Endometrial microvascular endothelial cells (primary cell): ENCODE measurements around the gene FAM227B. TPM values are rescaled to one million over a fixed set of nuclear protein-coding genes. Genes with fewer than 3 reads are reported as not detected.
"Not testable (repeated sequence)": the region's sequence is repeated elsewhere in the genome, so short reads cannot be mapped to it uniquely, and the experiment has no call there.

Experiments
- in situ Hi-C: cut with HindIII; loops from 2 replicates; pipeline ENCODE4 v1.10.0; 2017; ENCODE audit warnings: low sequenced_read_pairs, low pct_unique_long_range_greater_than_20kb; ENCODE audit errors: inconsistent ontology term
- total RNA-seq: library from RNA; depleted of rRNA; stranded (reverse); fragments of >200 nt; gene quantifications from one replicate; pipeline ENCODE4 v1.2.3, GENCODE V29; 2015; ENCODE audit errors: inconsistent ontology term

FAM227B gene
- total RNA-seq, 1 donor from 2014 or later = 2.5 TPM

DNA sequence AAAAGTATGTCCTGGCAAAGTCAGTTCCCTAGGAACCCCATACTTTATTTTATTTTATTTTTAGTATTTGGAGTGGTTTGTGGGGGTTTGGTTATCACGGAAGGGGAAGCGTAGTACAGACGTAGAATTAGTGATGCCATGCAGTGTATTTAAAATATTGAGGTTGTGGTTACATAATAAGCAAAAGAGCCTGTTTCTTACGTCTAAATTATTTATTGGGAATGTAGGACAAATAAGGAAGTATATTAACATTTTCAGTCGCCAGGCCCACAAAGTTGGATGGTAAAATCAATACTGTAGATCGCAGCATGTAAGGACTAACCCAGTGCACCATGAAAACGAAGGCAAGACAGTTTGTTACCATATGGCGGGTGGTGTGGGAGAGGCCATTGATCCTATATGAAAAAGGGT, 788 bp upstream of the FAM227B start:
- in situ Hi-C loops = no loop called here

DNA sequence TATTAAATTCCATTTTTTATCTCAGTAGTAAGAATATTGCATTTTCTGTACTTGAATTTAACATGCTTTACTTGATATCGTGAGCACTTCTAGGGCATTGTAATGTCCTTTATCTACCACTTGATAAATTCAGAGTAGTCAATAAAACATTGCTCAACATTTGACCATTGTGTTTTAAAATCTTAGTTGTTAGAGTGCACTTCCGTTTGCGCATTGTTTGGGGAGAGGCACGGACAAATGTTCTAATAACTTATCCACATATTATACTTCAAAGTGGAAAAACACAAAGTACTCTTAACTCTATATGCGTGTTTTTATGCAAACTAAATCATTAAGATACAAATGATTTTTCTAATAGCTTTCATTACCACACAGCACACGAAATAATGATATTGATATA, 419 bp downstream of the FAM227B start:
- in situ Hi-C loops = no loop called here

DNA sequence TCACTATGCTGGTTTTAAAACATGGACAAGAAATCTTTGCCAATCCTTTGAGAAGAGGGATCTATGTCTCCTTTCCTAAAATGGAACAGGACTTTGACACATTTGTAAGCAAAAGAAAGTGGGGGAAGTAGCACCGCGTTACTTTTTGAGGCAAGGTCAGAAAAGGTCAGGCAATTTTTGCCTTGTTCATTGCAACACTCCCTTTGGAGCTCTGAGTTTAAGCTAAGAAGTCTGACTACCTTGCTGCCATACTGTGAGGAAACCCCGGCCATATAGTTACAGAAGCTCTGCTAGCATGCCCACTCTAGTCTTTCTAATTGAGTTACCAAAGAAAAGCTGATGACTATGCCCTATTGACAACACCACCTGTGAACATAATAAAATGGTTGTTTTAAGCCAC, 1.4 kb downstream of the FAM227B start:
- in situ Hi-C loops = no loop called here

DNA sequence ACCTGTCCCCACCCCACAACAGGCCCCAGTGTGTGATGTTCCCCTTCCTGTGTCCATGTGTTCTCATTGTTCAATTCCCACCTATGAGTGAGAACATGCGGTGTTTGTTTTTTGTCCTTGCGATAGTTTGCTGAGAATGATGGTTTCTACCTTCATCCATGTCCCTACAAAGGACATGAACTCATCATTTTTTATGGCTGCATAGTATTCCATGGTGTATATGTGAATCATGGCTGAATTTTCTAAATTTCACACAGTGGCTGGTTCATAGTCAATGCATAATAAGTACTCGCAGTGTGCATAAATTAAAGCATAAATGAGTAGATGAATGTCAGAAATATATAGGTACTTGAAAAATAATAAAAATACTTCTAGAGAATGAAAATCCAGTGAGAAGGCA, 8.4 kb downstream of the FAM227B start:
- in situ Hi-C loops = not testable (repeated sequence)

DNA sequence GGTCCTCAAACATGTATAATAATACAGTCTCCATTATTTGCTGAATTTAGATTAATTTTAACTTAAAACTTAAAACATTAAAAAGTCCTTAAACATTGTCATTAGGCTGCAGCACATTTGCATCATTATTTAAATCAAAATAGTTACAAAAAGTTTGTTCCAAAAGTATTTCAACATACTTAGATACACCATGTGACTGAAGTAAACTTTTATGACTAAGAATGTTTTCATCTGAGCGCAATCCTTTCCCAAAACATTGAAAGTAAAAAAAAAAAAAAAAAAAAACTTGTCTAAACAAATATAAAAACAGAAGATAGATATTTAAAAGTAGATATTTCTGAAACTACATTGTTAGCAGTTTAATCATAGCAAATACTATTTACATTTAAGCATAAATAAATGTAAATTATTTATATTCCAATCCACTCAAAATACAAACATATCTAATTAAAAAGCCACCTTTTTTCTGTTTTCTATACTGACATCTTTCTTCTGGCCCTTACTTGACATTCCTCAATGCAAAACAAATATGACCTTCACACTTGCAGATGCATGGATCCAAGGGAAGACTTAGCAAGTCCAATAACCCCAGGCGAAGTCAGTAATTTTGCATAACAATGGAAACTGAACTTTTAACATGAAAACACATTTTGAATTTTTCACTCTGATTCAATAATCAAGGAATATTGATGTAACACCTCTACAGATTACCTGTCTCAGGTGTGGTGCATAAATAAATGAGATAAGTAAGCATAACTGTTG, 10.3 kb downstream of the FAM227B start:
- in situ Hi-C loops = no loop called here

DNA sequence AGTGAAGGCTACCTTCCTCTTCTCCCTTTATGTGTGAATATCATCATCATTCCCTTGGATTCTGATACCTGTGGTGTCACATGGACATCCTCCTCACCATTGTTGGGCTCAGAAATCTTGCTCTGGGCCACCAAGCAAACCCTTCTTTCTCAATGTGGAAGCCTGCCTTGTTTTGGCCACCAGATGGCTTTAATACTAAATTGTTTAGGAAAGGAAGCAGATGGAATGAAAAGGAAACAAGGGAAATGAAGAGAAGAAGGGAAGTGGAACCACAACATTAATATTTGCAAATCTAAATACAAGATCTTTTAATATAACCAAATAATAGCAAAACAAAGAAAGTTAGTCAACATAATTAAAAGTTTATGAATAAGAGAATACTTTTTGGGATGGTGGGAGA, 14.0 kb downstream of the FAM227B start:
- in situ Hi-C loops = no loop called here

DNA sequence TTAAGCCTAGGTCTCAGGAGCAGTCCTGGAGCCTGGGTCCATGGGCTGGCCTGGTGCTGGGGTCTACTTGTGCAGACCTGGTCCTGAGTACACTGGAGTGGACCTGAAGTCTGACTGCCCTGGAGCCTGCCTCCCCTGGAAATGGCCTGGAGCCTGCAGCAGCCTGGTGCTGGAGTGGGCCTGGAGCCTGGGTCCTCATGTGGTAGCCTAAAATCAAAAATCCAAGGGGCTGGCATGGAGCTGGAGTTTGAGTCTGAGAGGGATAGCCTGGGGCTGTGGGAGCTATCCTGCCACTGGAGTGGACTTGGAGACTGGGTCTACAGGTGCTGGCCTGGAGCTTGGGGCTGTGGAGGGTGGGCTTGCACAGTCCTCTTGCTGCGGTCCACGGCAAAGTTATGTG, 15.0 kb downstream of the FAM227B start:
- in situ Hi-C loops = no loop called here

DNA sequence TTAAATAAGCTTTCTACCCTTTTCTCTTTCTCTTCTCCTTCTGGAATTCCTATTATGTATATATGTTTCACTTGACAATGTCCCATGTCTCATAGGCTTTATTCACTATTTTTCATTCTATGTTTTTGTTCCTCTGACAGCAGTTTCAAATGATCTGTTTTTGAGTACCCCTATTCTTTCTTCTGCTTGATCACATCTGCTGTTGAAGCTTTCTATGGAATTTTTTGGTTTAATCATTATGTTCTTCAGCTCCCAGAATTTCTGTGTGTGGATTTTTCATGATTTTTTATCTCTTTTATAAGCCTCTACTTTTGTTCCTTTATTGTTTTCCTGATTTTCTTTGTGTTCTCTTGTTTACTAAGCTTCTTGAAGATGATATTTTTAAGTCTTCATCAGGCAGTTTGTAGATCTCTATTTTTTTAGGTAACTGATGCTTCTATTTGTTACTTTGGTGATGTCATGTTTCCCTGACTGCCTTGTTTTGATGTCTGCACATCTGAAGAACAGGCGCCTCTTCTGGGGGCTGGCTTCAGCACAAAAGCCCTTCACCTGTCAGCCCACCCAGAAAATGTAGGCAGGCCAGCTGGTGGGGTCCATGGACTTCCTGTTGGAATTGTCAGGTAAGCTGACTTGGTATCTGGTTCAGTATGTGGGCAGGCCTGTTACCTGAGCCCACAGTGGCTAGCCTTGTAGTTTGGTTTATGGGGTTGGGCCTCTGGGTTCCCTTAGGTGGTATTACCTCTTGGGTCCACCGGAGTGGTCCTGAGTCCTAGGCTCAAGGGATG, 15.8 kb downstream of the FAM227B start:
- in situ Hi-C loops = no loop called here

DNA sequence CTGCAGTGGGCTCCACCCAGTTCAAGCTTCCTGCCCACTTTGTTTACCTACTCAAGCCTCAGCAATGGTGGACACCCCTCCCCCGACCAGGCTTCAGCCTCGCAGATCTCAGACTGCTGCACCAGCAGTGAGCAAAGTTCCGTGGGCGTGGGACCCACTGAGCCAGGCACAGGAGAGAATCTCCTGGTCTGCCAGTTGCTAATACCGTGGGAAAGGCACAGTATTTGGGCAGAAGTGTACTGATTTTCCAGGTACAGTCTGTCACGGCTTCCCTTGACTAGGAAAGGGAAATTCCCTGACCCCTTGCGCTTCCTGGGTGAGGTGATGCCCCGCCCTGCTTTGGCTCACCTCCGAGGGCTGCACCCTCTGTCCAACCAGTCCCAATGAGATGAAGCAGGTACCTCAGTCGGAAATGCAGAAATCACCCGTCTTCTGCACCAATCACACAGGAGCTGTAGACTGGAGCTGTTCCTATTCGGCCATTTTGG, 27.7 kb downstream of the FAM227B start:
- in situ Hi-C loops = not testable (repeated sequence)

DNA sequence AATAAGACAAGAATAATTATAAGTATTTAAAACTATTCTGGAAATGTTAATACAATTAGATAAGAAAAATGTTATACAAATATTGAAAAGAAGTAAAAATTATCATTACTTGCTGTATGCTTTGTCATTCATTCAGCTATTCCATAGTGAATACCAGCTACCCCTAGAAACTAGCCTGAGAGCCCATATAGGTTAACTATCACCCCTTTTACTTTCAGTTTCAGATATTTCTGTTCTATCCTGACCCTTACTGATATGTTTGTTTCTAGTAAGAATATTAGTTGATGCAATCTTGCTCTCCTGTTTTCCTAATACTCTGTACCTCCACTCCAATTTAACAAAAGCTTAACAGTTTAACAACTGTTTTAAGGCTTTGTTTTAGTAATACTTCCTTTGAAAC, 31.6 kb downstream of the FAM227B start:
- in situ Hi-C loops = no loop called here

DNA sequence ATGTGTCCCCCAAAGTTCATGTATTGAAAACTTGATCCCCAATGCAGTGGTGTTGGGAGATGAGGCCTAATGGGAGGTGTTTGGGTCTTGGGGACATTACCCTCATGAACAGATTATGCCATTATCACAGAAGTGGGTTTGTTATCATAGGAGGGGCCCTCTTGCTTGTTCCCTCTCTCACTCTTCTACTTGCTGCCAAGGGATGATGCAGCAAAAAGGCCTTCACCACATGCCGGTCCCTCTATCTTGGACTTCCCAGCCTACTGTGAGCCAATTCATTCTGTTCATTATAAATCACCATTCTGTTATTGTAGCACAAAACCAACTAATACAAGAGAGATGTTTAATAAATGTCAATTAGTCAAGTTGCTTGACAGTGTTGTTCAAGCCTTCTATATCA, 47.2 kb downstream of the FAM227B start:
- in situ Hi-C loops = no loop called here

DNA sequence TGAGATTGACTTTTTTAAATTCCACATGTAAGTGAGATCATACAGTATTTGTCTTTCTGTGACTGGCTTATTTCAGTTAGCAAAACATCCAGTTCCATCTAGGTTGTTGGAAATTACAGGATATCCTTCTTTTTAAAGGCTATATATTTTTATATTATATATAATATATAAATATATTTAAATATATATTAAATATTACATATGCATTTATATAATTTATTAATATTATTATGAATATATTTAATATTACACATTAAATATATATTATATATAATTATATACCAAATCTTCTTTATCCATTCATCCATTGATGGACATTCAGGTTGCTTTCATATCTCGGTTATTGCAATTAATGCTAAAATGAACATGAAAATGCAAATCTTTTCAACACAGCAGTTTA, 49.9 kb downstream of the FAM227B start:
- in situ Hi-C loops = no loop called here

DNA sequence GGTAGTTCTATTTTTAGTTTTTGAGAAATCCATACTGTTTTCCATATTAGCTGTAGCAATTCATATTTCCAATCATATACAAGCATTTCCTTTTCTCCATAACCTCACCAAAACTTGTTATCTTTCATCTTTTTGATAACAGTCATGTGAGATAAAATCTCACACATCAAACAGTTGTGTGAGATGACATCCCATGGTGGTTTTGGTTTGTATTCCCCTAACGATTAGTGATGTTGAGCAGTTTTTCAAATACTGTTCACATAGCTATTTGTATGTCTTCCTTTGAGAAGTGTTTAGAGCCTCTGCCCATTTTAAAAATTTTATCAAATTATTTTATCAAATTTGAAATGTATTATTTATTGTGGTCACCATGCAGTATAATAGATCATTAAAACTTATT, 50.4 kb downstream of the FAM227B start:
- in situ Hi-C loops = no loop called here

DNA sequence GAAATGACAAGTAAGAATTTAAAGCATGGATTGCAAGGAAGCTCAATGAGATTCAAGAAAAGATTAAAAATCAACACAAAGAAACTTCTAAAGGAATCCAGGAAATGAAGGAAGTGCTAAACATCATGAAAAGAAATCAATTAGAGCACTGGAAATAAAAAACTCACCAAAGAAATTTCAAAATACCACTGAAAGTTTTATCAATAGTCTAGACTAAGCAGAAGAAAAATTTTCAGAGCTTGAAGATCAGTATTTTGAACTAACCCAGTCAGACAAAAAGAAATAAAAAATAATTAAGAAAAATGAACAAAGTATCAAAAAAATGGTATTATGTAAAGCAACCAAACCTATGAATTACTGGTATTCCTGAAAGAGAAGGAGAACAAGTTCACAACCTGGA, 60.6 kb downstream of the FAM227B start:
- in situ Hi-C loops = no loop called here

DNA sequence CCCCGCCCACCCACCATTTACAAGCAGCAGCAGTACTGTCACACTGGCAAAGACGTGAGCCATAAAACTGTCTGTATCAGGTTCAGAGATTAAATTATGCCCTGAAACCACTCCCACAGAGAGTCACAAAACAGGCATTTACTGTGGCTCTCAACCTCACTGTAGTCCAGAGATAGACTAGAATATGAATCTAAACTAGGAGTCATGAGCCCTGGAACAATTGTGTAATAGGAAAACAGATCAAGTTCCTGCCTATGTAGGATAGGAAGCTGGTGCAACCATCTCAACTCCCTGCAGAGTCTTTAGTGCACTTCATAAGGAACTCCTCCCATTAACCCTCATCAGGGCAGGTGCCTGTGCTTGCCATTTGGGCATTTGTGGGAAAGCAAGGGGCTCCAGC, 61.7 kb downstream of the FAM227B start:
- in situ Hi-C loops = no loop called here

DNA sequence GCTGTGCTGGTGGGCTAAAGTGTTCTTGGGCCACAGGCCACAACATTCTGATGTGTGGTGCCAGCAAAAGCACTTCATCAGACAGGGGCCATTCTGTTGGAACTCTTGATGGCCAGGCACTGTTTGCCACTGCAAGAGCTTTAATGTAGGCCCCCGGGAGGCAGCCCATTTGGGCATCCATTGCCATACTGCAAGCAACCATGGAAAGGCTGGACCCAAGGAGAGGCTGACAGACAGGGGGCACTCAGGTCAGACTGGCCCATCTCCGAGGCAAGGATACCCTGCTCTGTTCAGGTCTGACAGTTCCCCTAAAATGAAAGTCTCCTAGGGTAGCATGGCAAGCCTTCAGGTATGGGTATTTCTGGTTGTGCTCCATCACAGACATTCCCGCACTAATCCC, 64.2 kb downstream of the FAM227B start:
- in situ Hi-C loops = no loop called here

DNA sequence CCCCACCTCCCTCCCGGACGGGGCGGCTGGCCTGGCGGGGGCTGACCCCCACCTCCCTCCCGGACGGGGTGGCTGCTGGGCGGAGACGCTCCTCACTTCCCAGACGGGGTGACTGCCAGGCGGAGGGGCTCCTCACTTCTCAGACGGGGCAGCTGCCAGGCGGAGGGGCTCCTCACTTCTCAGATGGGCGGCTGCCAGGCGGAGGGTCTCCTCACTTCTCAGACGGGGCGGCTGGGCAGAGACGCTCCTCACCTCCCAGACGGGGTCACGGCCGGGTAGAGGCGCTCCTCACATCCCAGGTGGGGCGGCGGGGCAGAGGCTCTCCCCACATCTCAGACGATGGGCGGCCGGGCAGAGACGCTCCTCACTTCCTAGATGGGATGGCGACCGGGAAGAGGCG, 70.3 kb downstream of the FAM227B start:
- in situ Hi-C loops = not testable (repeated sequence)

DNA sequence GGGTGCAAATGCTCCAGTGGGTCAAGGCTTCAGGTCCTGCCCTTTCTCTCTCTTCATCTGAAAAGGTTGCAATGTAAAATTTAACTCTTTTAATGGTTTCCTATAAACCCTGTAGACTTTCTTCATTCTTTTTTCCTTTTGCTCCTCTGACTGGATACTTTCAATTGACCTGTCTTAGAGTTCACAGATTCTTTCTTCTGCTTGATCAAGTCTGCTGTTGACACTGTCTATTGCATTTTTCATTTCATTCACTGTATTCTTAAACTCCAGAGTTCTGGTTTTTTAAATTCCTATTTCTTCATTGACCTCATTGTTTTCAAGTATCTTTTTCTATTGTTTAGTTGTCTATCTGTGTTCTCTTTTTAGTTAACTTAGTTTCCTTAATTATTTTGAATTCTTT, 82.1 kb downstream of the FAM227B start:
- in situ Hi-C loops = no loop called here

DNA sequence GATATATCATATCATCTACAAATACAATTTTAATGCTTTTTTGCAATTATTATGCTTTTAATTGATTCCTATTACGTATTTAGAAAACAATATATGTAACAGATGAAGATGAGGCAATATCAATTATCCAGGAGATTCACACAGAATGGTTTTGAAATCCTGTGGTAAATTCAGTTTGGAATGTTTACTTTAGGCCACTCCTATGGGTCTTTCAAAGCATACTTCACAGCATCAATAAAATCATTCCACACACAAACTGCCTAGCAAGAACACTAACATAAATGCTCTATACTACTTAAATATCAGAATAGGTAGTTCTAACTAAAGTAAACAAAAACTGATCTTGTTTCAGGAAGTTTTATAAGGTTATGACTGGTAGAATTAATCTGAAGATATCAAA, 90.5 kb downstream of the FAM227B start:
- in situ Hi-C loops = no loop called here

DNA sequence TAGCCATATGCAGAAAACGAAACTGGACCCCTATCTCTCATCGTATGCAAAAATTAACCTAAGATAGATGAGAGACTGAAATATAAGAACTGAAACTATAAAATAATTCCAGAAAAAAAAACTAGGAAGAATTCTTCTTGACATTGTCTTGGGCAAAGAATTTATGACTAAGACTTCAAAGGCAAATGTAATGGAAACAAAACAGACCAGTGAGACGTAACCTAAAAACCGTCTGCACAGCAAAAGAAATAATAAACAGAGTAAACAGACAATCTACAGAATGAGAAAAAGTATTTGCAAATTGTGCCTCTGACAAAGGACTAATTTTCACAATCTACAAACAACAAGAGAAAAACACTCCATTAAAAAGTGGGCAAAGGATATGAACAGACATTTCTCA, 92.3 kb downstream of the FAM227B start:
- in situ Hi-C loops = no loop called here
